H9 (cell line): ENCODE data around the gene LEO1. TPM values are rescaled to one million over a fixed set of nuclear protein-coding genes. Genes with fewer than 3 reads are reported as not detected.

Experiments used
- DNase-seq: peaks from one replicate; pipeline ENCODE4 v3.0.0-alpha.2; 2017
- H2AFZ ChIP-seq: one replicate; pipeline ENCODE4 v1.6.1; 2013; ENCODE audit warnings: mild to moderate bottlenecking, low read length, control low read depth, moderate library complexity
- H2AK5ac ChIP-seq: 2 replicates; pipeline ENCODE4 v1.6.1; 2013; ENCODE audit warnings: low read length, control low read depth, mixed read lengths; ENCODE audit not compliant: insufficient read length
- H2BK120ac ChIP-seq: one replicate; pipeline ENCODE4 v1.6.1; 2013; ENCODE audit warnings: low read depth, mild to moderate bottlenecking, low read length, control low read depth, inconsistent platforms; ENCODE audit not compliant: poor library complexity, severe bottlenecking
- H2BK12ac ChIP-seq: 2 replicates; pipeline ENCODE4 v1.6.1; 2013; ENCODE audit warnings: low read length, control low read depth, mixed read lengths, low read depth; ENCODE audit not compliant: insufficient read length
- H2BK15ac ChIP-seq: 2 replicates; pipeline ENCODE4 v1.6.1; 2013; ENCODE audit warnings: low read depth, low read length, control low read depth
- H2BK20ac ChIP-seq: one replicate; pipeline ENCODE4 v1.6.1; 2013; ENCODE audit warnings: low read depth, mild to moderate bottlenecking, low read length, control low read depth, inconsistent platforms; ENCODE audit not compliant: poor library complexity, severe bottlenecking
- H2BK5ac ChIP-seq: 2 replicates; pipeline ENCODE4 v1.6.1; 2013; ENCODE audit warnings: low read length, control low read depth, mixed read lengths; ENCODE audit not compliant: insufficient read length
- H3K14ac ChIP-seq: 2 replicates; pipeline ENCODE4 v1.6.1; 2013; ENCODE audit warnings: low read length, control low read depth; ENCODE audit not compliant: insufficient read depth
- H3K18ac ChIP-seq: 2 replicates; pipeline ENCODE4 v1.6.1; 2013; ENCODE audit warnings: low read depth, mild to moderate bottlenecking, mixed read lengths, low read length, control low read depth; ENCODE audit not compliant: insufficient read length
- H3K23ac ChIP-seq: 2 replicates; pipeline ENCODE4 v1.6.1; 2013; ENCODE audit warnings: low read length, control low read depth, mixed read lengths, low read depth; ENCODE audit not compliant: insufficient read length
- H3K23me2 ChIP-seq: 2 replicates; pipeline ENCODE4 v1.6.1; 2013; ENCODE audit warnings: low read depth, mild to moderate bottlenecking, mixed read lengths, low read length, control low read depth; ENCODE audit not compliant: insufficient read length, poor library complexity, severe bottlenecking
- H3K27ac ChIP-seq: 2 replicates; pipeline ENCODE4 v1.5.1; 2013; ENCODE audit warnings: low read length, control low read depth, mixed read lengths, low read depth; ENCODE audit not compliant: insufficient read length
- H3K27me3 ChIP-seq: 2 replicates; pipeline ENCODE4 v1.6.1; 2013; ENCODE audit warnings: low read length, control low read depth, inconsistent platforms; ENCODE audit not compliant: insufficient read depth
- H3K4ac ChIP-seq: 2 replicates; pipeline ENCODE4 v1.6.1; 2013; ENCODE audit warnings: low read depth, mild to moderate bottlenecking, control low read depth, inconsistent platforms, low read length, moderate library complexity
- H3K4me1 ChIP-seq: 2 replicates; pipeline ENCODE4 v1.6.1; 2013; ENCODE audit warnings: low read length, control low read depth, inconsistent platforms; ENCODE audit not compliant: insufficient read depth
- H3K4me2 ChIP-seq: 2 replicates; pipeline ENCODE4 v1.6.1; 2013; ENCODE audit warnings: low read length, control low read depth, mixed read lengths; ENCODE audit not compliant: insufficient read length, insufficient read depth
- H3K56ac ChIP-seq: 2 replicates; pipeline ENCODE4 v1.6.1; 2013; ENCODE audit warnings: low read depth, mild to moderate bottlenecking, mixed read lengths, low read length, control low read depth; ENCODE audit not compliant: insufficient read length
- H3K79me1 ChIP-seq: 2 replicates; pipeline ENCODE4 v1.6.1; 2013; ENCODE audit warnings: low read depth, mild to moderate bottlenecking, moderate library complexity, low read length, control low read depth, inconsistent platforms; ENCODE audit not compliant: insufficient read depth, poor library complexity, severe bottlenecking
- H3K79me2 ChIP-seq: 2 replicates; pipeline ENCODE4 v1.6.1; 2013; ENCODE audit warnings: low read length, control low read depth, inconsistent platforms; ENCODE audit not compliant: insufficient read depth
- H3K9ac ChIP-seq: 2 replicates; pipeline ENCODE4 v1.6.1; 2013; ENCODE audit warnings: low read length, control low read depth, mixed read lengths; ENCODE audit not compliant: insufficient read length; ENCODE audit errors: extremely low read depth
- H3K9me3 ChIP-seq: one replicate; pipeline ENCODE4 v1.6.1; 2013; ENCODE audit warnings: low read depth, low read length, inconsistent platforms; ENCODE audit not compliant: control insufficient read depth
- H3T11ph ChIP-seq: one replicate; pipeline ENCODE4 v1.6.1; 2013; ENCODE audit warnings: mild to moderate bottlenecking, low read length, control low read depth, inconsistent platforms
- H4K20me1 ChIP-seq: one replicate; pipeline ENCODE4 v1.6.1; 2013; ENCODE audit not compliant: control insufficient read depth, insufficient read length, insufficient read depth
- H4K5ac ChIP-seq: 2 replicates; pipeline ENCODE4 v1.6.1; 2013; ENCODE audit warnings: low read depth, mild to moderate bottlenecking, mixed read lengths, low read length, control low read depth; ENCODE audit not compliant: insufficient read length
- H4K8ac ChIP-seq: replicated peaks from 2 replicates; pipeline ENCODE4 v1.6.1; 2013; ENCODE audit warnings: low read length, control low read depth, mixed read lengths, low read depth; ENCODE audit not compliant: insufficient read length
- H4K91ac ChIP-seq: 2 replicates; pipeline ENCODE4 v1.6.1; 2013; ENCODE audit warnings: low read depth, mild to moderate bottlenecking, moderate library complexity, mixed read lengths, low read length, control low read depth; ENCODE audit not compliant: insufficient read length
- H3K27ac Mint-ChIP-seq, 3 experiments: 2 replicates in 2 of 3; 3 replicates in 1 of 3; pipeline ENCODE4 v1.8.0; 2020 to 2021; ENCODE audit warnings: mixed read lengths in 3 of 3, mild to moderate bottlenecking in 1 of 3, moderate library complexity in 1 of 3
- H3K27me3 Mint-ChIP-seq: 2 replicates; pipeline ENCODE4 v1.8.0; 2021; ENCODE audit warnings: low read depth, mild to moderate bottlenecking, moderate library complexity, mixed read lengths
- H3K36me3 Mint-ChIP-seq, 3 experiments: 2 replicates in 2 of 3; 3 replicates in 1 of 3; pipeline ENCODE4 v1.8.0; 2020 to 2021; ENCODE audit warnings: low read depth in 3 of 3, mixed read lengths in 3 of 3; ENCODE audit not compliant: insufficient read depth in 1 of 3
- H3K4me1 Mint-ChIP-seq, 2 experiments: 2 replicates each; pipeline ENCODE4 v1.8.0; 2020; ENCODE audit warnings: mixed read lengths in 2 of 2
- H3K4me3 Mint-ChIP-seq, 2 experiments: 2 replicates in 1 of 2; 3 replicates in 1 of 2; pipeline ENCODE4 v1.8.0; 2020 to 2021; ENCODE audit warnings: mild to moderate bottlenecking in 2 of 2, mixed read lengths in 2 of 2, moderate library complexity in 1 of 2
- H3K9me3 Mint-ChIP-seq, 2 experiments: 2 replicates in 1 of 2; 3 replicates in 1 of 2; pipeline ENCODE4 v1.8.0; 2020; ENCODE audit warnings: mild to moderate bottlenecking in 2 of 2, mixed read lengths in 2 of 2, moderate library complexity in 1 of 2
- WGBS: extraction: QIAGEN DNeasy Blood & Tissue Kit; methylation state at CpG from one replicate; pipeline ENCODE4 v1.1.7; 2013; ENCODE audit warnings: missing lambda C conversion rate, low lambda C conversion rate, mixed read lengths; ENCODE audit not compliant: insufficient read length; ENCODE audit errors: extremely low coverage; 5-methylcytosine and 5-hydroxymethylcytosine counted together
- total RNA-seq: library from RNA; stranded (reverse); gene quantifications from 2 replicates; pipeline ENCODE4 v1.2.1, GENCODE V29; 2021
- TF ChIP-seq, protein P1 (sequence below): fragments of 200-600 bp; sonication (generic); conservative IDR thresholded peaks from 3 replicates; pipeline ENCODE4 v1.8.0; 2021; ENCODE audit warnings: antibody characterized with exemption, mild to moderate bottlenecking

The LEO1 gene
- total RNA-seq, 1 experiment from 2014 or later: 30.3 TPM

DNA sequence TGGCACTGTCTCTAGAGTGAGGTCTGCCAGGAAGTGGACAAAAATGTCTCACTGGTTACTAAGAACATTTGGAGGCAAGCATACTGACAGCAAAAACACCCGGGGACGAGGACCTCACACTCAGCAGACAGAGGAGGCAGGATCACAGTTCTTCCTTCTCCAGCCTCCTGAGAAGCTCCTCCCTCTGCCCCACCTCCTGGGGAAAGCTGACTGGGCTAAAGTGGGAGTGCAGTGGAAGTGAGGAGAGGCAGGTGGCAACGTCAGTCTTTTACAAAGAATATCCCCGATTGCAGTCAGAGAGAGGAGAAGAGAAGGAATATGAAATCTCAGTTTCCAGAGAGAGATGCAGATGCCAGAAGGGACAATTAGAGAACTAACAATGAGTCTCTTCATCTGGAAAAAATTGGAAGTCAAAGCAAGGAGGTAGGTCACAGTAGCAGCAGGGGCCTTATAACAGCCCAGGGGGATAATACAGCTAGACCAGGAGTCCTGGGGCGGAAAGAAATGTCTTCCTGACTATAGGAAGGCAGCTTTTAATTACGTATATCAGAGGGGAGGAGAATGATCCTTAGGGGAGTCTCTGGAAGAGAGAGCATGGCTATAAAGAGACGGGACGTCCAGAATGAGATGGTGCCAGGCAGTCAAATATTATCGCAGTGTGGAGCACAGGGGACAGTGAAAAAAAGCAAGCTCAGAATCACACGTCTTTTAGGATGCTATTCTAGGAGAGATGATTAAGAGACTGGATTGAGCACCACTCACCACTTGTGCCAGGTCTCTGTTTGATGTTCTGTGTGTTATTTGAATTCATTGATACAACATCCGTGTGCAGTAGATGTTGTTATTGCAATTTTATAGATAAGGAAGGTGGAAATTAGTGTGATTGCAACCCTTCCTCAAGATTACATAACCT, 47.2 kb downstream of the LEO1 start:
- Histone ChIP-seq H3K18ac (no peak overlapping the region), H2BK20ac (no peak overlapping the region), H3K23ac (no peak overlapping the region), H4K20me1 (no peaks in the 10 kb centered on the region), H3T11ph (no peak overlapping the region), H3K4me2 (no peak overlapping the region), H3K27ac (no peak overlapping the region), H2BK120ac (no peak overlapping the region), H2BK5ac (no peak overlapping the region), H3K14ac (no peak overlapping the region), H3K9ac (no peak overlapping the region), H2AFZ (no peak overlapping the region), H3K23me2 (no peaks in the 10 kb centered on the region), H4K91ac (no peak overlapping the region), H3K4ac (no peak overlapping the region), H3K79me2 (no peaks in the 10 kb centered on the region), H3K56ac (no peak overlapping the region), H3K4me1 (no peaks in the 10 kb centered on the region), H2BK15ac (no peak overlapping the region), H2BK12ac (no peak overlapping the region), H4K8ac (no peak overlapping the region), H4K5ac (no peak overlapping the region), H3K9me3 (no peaks in the 10 kb centered on the region), H3K79me1 (no peaks in the 10 kb centered on the region), H3K27me3 (no peaks in the 10 kb centered on the region), H2AK5ac (no peak overlapping the region)
- H3K4me1 Mint-ChIP-seq: peaks cover 5 to 6% of the 10 kb centered on the region in 2 experiments; a peak in 2 of 4 replicates
- TF ChIP-seq, protein P1, sequence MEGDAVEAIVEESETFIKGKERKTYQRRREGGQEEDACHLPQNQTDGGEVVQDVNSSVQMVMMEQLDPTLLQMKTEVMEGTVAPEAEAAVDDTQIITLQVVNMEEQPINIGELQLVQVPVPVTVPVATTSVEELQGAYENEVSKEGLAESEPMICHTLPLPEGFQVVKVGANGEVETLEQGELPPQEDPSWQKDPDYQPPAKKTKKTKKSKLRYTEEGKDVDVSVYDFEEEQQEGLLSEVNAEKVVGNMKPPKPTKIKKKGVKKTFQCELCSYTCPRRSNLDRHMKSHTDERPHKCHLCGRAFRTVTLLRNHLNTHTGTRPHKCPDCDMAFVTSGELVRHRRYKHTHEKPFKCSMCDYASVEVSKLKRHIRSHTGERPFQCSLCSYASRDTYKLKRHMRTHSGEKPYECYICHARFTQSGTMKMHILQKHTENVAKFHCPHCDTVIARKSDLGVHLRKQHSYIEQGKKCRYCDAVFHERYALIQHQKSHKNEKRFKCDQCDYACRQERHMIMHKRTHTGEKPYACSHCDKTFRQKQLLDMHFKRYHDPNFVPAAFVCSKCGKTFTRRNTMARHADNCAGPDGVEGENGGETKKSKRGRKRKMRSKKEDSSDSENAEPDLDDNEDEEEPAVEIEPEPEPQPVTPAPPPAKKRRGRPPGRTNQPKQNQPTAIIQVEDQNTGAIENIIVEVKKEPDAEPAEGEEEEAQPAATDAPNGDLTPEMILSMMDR: no peak
- no CpG with 5 or more reads among the region's 11 CpGs for WGBS
- H3K27me3 Mint-ChIP-seq: no peaks in the 10 kb centered on the region
- no peak overlapping the region for H3K27ac Mint-ChIP-seq
- peak; percentile 57 for DNase-seq
- no peaks in the 10 kb centered on the region for H3K9me3 Mint-ChIP-seq
- no peak overlapping the region for H3K4me3 Mint-ChIP-seq
- peaks cover 3 to 10% (median 4%) of the 10 kb centered on the region in 3 experiments; a peak in 4 of 7 replicates for H3K36me3 Mint-ChIP-seq
